ENCODE results near the gene MTPN.

MTPN gene

GRCh38 chr7:135980665-135981180 is 3.6 kb upstream of the MTPN start:
- DNase-seq: no peak

GRCh38 chr7:135980012-135980551 is 2.9 kb upstream of the MTPN start:
- DNase-seq: no peak

- no peak for DNase-seq
These were observed 2.4 kb upstream of the MTPN start for GRCh38 chr7:135979471-135980011.

- DNase-seq: no peak
These were observed 1.5 kb upstream of the MTPN start for GRCh38 chr7:135978624-135979023.

- no peak for DNase-seq
These were observed 545 bp upstream of the MTPN start for GRCh38 chr7:135977742-135978066.

GRCh38 chr7:135976312-135977006 is 700 bp downstream of the MTPN start:
- DNase-seq: no peak

- no peak for DNase-seq
These were observed 2.0 kb downstream of the MTPN start for GRCh38 chr7:135975166-135975565.

- no peak for DNase-seq
These were observed 2.5 kb downstream of the MTPN start for GRCh38 chr7:135974667-135975066.

GRCh38 chr7:135971366-135971725 is 5.8 kb downstream of the MTPN start:
- no peak for DNase-seq

- DNase-seq: no peak
These were observed 6.3 kb downstream of the MTPN start for GRCh38 chr7:135970682-135971365.

- no peak for DNase-seq
These were observed 7.1 kb downstream of the MTPN start for GRCh38 chr7:135970045-135970444.

GRCh38 chr7:135966341-135967043 is 10.7 kb downstream of the MTPN start:
- no peak for DNase-seq

- no peak for DNase-seq
These were observed 11.6 kb downstream of the MTPN start for GRCh38 chr7:135965602-135966001.

- DNase-seq: no peak
These were observed 12.4 kb downstream of the MTPN start for GRCh38 chr7:135964791-135965190.

- DNase-seq: no peak
These were observed 12.9 kb downstream of the MTPN start for GRCh38 chr7:135964274-135964673.

GRCh38 chr7:135962802-135963201 is 14.4 kb downstream of the MTPN start:
- no peak for DNase-seq

GRCh38 chr7:135960709-135961451 is 16.3 kb downstream of the MTPN start:
- DNase-seq: no peak

GRCh38 chr7:135959646-135960363 is 17.4 kb downstream of the MTPN start:
- no peak for DNase-seq

- DNase-seq: no peak
These were observed 19.0 kb downstream of the MTPN start for GRCh38 chr7:135958173-135958572.

GRCh38 chr7:135957627-135958026 is 19.5 kb downstream of the MTPN start:
- DNase-seq: no peak

GRCh38 chr7:135956393-135956792 is 20.8 kb downstream of the MTPN start:
- no peak for DNase-seq

- no peak for DNase-seq
These were observed 26.2 kb downstream of the MTPN start for GRCh38 chr7:135950972-135951371.

All from 8988T (cell line).